NCI-H2227 (cell line): ENCODE data around the gene ARHGEF33.

Source experiments
- DNase-seq: peaks from one replicate; lab custom pipeline; 2025; ENCODE audit not compliant: unreplicated experiment; lab: John Stamatoyannopoulos, UW

ARHGEF33 gene

DNA sequence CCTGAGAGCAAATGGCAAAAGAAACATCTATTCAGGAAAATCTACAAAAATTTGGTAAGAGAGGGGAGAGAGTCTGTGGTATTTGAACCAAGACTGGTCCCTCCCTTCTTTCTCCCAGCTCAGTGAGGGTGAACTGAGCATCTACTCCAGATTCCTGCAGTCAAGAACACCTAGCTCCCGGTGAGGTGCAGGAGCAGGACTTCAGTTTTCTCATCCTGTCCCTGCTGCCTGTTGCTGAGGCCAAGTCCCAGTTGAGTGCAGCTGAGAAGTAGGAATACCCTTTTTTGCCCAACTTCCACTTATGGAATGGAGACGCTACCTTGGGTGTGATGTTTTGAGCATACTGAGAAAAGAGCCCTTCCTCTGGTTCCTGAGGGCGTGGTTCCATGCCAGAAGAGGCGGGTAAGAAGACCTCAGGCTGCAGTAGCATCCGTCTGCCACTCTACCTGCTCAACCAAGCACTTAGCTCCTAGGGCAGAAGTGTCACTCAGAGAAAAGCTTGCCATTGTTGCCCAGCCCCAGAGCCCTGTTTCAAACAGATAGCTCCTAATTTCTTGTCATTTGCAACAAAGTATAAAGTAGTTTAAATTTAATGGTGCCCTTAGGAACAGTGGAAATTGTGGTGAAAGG lies 118.3 kb downstream of the ARHGEF33 start:
- DNase-seq, result no peak

DNA sequence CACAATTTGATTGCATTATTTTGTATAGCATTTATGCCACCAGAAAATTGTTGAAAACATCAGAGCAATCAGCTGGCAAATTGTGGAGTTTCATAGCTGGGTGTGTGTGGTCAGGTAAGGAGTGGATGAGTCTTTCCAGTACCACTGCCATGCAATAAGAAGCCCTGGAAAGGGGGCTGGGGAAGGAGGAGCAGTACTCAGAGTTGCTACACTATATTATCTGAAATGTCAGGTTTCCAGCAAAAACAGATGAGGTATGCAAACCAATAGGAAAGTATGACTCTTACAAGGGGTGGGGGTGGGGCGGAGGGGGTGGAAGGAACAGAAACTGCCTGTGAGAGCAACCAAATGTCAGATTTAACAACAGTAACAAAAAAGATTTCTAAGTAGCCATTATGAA lies 119.0 kb downstream of the ARHGEF33 start:
- no peak for DNase-seq

DNA sequence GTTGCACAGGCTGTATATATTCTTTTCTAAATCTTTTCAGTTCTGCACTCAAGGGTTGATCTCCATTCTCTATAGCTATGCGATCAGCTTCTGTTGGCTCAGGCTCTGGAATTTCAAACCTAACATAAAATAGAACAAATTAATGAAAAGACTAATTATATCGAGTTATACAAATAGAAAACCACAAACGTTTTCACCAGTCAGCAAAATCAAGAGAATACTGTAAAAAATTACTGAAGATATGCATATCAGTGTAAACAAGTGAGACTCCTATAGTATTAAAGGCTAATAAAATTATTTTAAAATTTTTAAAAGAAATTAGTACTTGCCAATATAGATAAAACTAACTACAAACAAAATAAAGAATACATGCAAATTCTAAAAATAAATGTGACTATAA lies 124.2 kb downstream of the ARHGEF33 start:
- DNase-seq, result no peak

DNA sequence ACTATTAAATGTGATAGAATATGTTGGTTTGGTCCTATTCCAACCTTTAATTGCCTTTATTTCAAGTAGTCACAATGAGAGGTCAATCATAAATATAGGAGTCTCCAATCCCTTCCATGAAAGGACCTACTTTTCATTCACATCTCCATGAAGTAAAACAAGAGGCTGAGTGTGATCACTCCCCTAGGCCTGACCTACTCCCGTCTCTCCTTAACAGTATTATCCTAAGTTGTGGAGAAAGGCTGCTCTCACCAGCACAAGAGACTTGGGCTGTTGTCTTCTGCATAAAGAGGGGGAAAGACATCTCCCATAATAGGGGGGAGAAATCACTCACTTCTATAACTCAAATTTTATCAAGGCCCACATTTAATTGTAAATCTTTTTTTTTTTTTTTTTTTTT lies 125.7 kb downstream of the ARHGEF33 start:
- DNase-seq, result no peak

DNA sequence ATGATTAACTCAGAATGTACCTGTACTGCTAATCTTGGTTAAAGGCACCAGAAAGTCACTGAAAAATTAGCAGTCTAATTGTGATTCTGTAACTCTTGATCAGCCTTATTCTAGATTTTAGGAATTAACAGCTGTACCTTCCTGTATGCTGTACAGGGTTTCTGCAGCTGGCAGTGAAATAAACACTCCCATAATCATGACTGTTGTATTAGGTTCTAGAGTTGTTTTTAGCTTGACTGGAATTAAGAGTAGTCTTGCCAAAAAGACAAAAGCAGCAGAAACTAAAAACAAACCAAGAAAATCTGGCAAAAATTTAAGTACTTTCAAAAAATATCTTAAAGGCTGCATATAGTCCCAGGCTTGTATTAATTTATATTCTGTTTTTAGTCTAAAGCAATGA lies 127.7 kb downstream of the ARHGEF33 start:
- DNase-seq, result no peak

DNA sequence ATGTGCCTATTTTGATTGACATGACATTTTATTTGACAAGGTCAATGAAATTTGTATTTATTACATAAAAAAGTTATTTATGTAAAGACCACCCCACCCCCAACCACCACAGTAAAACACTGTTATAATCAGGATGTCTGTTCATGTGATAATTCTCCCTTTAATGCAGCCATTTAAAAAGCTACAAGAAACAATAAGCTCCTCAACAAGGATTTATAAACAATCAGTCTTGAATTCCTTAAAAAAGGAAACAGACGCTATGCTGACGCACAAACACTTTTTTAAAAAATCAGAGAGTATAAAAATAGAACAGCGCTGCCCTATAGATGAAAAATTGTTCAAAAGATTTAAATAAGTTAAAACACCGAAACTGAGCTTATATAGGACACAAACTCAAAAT lies 129.0 kb downstream of the ARHGEF33 start:
- DNase-seq, result no peak

DNA sequence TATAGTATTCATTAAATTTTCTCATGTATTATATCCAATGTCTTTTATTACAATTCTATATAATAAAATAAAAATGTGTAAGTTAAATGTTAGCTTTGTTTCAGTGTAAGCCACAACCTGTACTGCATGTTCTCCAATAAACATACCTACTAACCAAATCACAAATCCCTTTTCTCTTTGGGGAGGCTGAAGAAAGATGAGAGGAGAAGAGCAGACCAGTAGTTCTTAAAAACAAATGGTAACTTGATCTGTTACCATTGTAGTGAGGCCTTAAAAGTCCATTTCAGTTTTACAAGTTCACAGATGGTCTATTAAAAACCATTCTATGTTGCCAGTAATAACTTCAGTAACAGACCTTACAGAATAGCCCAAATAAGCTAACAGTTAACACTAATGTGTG lies 130.7 kb downstream of the ARHGEF33 start:
- DNase-seq, result no peak

DNA sequence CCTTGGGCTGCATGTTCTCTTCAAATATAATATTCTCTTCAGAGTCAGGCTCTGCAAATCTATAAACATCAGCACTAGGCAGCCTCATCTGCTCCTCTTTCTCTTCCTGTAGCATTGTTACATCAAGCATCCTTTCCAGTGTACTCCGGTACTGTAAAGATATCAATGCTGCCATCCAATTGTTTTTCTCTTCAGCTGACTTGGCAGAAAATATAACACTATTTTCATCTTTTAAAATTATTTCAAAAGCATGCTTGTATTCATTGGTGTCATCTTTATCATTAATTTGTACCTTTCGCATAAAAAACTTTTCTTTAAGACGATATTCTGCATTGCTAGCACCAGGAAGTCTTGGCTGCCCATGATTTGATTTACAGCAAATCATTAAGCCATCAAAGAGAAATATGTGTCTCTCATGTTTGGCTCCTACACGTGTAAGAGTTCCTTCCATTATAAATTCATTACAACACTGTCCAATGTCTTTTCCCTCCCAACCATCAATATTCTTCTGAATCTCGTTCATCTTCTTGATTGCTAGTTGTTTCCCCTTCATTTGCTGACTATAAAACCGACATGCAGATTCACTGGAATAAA lies 133.1 kb downstream of the ARHGEF33 start:
- DNase-seq, result no peak

DNA sequence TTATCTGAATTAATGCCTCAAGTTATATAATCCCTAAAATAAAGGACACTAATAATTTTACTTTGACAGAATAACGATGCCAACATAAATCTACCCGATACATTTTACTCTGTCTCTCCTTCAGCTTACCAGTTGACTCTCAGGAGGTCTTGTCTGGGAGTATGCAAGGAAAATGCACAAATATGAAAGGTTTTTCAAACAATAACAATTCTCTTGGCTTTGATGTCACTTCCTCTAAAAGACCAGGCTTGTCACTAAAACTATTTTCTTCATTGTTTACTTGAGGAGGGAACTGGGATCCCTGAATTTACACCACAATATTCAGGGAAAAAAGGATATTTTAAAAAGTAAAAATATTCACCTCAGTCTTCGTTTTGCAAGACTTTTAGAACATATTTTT lies 134.0 kb downstream of the ARHGEF33 start:
- DNase-seq, result no peak

DNA sequence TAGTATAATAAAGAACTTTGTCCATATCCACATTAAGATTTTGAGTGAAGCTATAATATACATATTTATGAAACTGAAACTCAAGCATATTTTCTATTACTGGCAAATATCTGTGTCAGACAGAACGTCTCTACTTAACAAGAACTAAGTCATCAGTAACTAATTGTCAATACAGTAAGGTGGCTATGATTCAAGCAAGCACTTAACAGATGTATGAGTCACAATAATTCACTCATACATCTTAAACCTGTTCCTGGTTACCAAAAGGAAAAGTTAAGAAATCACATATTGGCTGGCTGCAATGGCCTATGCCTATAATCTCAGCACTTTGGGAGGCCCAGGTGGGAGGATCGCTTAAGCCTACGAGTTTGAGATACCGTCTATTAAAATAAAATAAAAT lies 135.2 kb downstream of the ARHGEF33 start:
- no peak for DNase-seq
